Kidney tubule cell (primary cell): ENCODE data around the gene OXT.
"Not testable (repeated sequence)": the region's sequence is repeated elsewhere in the genome, so short reads cannot be mapped to it uniquely, and the experiment has no call there.

Source experiments
- DNase-seq: peaks from one replicate; pipeline ENCODE4 v3.0.0-alpha.2; 2018; ENCODE audit warnings: low spot score

The OXT gene

DNA sequence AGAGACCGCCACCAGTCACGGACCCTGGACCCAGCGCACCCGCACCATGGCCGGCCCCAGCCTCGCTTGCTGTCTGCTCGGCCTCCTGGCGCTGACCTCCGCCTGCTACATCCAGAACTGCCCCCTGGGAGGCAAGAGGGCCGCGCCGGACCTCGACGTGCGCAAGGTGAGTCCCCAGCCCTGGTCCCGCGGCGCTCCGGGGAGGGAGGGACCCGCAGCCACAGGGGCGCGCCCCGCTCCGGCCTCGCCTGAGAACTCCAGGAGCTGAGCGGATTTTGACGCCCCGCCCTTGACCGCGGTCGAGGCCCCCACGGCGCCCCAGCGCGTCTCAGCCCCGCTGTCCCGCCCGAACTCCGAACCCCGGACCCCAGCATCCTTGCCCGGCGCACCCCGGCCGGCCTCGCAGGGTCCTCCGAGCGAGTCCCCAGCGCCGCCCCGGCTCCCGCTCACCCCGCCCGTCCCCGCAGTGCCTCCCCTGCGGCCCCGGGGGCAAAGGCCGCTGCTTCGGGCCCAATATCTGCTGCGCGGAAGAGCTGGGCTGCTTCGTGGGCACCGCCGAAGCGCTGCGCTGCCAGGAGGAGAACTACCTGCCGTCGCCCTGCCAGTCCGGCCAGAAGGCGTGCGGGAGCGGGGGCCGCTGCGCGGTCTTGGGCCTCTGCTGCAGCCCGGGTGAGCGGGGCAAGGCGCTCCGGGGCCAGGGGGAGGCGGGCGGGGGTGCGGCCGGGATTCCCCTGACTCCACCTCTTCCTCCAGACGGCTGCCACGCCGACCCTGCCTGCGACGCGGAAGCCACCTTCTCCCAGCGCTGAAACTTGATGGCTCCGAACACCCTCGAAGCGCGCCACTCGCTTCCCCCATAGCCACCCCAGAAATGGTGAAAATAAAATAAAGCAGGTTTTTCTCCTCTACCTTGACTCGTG is at the start of gene OXT:
Gene OXT (plus strand): TSS at position 11 of the 920 bp plus-strand sequence. CDS start 36 bp downstream, at position 47.
- DNase-seq, result no peak

DNA sequence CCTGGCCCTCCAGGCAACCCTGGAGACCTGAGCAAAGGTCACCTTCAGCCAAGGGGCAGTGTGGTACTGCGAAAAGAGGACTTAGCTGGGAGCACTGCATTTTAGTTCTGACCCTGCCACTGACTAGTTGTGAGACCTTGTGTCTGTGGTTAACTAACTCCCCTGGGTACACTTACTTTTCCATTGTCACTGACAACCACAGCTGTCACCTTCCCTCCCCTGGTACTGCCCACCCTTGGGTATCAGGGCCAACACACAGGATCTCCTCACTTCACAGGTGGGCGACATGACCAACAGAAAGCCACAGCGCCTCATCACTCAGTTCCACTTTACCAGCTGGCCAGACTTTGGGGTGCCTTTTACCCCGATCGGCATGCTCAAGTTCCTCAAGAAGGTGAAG is 49.6 kb upstream of the OXT start:
- DNase-seq, result no peak

DNA sequence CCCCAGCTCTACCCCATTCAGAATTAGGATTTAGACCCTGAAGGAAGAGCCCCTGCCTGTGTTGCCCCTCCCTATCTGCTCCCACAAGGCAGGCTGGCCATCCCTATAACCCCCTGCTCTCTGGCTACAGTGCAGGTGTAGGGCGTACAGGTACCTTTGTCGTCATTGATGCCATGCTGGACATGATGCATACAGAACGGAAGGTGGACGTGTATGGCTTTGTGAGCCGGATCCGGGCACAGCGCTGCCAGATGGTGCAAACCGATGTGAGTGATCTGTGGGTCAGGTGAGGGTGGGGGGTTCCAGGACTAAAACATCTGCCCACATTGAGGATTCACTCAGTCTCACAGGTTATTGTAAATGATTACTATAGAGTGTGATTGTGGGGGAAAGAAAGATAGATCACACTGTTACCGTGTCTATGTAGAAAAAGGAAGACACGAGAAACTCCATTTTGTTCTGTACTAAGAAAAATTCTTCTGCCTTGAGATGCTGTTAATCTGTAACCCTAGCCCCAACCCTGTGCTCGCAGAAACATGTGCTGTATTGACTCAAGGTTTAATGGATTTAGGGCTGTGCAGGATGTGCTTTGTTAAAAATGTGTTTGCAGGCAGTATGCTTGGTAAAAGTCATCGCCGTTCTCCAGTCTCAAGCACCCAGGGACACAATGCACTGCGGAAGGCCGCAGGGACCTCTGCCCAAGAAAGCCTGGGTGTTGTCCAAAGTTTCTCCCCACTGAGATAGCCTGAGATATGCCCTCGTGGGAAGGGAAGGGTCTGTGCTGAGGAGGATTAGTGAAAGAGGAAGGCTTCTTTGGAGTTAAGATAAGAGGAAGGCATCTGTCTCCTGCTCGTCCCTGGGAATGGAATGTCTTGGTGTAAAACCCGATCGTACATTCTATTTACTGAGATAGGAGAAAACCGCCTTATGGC is 48.6 kb upstream of the OXT start:
- not testable (repeated sequence) for DNase-seq

DNA sequence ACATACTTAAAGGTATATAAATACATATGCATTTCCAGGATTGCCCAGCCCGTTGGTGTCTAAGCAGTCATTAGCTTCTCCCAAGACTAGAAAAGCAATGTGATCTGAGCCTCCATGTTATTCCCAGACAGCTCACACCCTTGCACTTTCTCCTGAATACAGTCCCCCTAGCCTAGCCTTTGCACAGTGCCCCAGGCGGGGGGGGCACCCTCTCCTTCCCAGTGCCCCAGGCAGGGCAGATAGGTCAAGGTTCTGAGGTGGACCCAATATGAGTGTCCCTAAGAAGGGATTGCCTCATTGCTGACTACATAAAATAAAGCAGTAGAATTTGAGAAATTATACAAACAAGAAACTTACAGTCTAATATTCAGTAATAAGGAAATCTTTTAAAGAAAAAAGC is 43.4 kb upstream of the OXT start:
- DNase-seq, result no peak

DNA sequence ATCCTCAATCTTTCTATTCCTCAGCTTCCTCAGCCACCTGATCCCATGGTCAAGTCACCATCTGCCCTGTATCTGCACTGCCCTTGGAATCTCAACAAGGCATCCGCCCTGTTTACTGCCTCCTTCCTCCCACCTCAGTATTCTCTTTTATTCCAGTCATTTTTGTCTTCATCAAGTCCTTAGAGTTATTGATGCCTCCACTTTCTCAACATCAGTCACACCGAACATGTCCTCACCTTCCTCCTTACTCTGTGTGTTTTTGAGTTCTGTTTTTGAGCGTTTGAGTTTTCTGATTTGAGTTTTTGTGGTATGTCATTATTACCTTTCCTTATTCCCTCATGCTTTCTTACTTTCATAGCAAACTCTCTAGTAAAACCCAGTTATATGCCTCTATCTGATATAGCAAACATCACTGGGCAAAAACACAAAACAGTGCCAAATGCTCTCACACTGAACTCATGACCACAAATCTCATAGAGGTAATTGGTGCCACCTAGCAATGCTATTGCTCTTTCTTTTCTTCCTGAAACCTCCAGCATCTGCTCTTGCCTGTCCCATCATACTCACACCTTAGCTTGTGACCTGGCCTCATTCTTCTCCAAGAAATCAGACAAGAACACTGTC is 39.8 kb upstream of the OXT start:
- DNase-seq, result no peak

DNA sequence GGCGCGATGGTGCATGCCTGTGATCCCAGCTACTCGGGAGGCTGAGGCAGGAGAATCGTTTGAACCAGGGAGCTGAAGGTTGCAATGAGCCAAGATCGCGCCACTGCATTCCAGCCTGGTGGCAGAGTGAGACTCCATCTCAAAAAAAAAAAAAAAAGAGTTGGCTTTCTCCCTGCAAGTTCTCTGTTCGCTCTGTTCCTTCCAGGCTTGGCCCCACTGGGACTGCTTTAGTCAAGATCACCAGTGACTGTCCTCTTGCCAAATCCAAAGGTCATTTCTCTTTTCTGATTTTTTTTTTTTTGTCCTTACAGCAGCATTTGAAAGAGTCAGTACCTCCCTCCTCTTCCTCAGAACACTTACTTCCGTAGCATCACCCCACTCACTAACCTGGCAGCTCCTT is 38.8 kb upstream of the OXT start:
- no peak for DNase-seq

DNA sequence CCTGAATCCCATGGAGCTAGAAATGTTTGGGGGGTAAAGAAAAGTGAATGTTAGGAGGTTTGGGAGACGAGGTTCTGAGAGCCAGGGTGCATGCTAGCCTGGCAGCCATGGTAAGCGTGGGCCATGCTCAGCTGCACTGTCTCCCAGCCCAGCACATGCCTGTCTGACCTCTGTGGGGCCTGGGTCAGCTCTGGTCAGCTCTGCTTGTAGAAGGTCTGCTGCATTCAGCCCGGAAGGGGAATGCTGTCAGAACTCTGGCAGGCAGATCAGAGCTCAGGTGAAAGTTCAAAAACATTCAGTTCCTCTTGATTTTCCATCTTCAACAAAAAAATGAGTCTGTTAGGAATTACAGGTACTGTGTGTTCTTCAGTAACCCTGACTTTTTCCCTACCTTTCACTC is 33.8 kb upstream of the OXT start:
- DNase-seq, result no peak

DNA sequence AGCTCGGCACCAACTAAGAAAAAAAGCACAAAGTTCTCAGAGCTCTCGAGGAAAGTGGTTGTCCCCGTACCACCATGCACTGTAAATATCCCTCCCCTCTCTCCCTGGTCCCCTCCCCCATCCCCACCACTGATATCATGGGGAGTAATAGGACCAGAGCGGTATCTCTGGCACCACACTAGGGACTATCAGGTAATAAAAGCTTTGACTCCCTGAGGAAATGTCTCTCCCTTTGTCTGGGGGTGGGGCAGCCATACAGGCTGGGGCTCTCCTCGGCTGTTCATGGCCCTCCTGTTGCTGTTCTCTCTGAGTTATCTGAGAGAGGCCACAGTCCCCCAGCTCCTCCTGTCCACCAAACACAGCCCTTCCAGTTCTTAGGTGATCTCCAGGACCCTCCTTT is 33.0 kb upstream of the OXT start:
- DNase-seq, result no peak

DNA sequence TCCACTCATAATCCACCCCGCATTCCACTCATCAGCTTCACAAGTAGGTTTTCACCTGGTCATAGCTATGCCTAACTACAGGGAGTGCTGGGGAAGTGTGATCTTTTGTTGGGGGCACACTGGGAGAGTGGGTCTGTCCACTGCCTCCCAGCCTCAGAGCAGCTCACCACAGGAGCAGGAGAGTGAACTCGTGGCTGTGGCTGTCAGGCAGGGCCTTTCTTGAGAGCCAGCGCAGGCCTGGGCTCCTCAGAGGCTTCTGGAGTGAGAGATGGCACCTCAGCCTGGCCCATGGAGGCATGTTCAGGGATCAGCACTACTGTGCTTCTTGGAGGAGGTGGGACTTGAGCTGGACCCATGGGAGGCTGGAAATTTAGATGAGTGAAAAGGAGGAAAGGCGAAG is 32.0 kb upstream of the OXT start:
- DNase-seq, result no peak

DNA sequence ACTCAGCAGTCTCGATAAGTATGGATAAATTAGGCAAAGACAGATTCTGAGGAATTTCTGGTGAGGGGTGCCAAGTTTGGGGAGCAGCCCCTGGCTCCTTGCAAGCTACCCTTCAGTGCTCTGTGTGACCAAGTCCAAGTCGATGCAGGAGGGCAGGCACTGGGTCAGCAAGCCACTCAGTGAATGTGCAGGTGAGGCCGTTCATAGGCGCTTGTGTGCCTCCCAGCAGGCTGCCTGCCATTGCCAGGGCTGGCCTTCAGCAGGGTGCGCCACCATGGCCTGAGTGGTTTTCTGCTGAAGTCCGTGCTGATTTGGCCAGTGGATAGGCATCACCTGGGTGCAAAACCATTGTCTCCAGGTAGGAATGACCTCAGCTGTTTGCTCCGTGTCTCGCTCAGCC is 31.3 kb upstream of the OXT start:
- no peak for DNase-seq

DNA sequence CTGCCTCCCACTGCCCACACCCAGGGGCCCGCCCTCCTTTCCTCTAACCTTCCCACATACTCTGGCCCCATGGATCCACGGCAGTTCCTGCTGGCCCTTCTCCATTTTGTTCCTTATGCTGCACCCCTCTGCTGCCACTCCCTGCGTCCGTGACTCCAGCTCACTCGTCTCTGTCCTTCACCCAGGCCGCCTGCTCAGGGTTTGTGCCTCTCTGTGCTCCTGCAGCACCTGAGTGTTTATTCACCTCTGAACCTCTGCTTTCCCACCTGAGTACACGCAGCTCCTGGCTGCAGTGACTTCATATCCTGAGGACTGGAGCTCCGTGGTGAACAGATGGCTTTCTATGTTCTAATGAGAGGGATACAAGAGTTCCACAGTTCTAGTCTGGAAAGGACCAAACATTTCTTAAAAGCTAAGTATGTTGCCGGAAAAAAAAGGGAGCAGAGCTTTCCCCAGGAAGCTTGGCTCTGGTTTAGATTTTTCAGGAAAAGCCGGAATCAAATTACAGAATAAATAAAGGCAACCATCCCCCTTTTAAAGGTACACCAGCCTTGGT is 29.5 kb upstream of the OXT start:
- DNase-seq, result peak; percentile 6

DNA sequence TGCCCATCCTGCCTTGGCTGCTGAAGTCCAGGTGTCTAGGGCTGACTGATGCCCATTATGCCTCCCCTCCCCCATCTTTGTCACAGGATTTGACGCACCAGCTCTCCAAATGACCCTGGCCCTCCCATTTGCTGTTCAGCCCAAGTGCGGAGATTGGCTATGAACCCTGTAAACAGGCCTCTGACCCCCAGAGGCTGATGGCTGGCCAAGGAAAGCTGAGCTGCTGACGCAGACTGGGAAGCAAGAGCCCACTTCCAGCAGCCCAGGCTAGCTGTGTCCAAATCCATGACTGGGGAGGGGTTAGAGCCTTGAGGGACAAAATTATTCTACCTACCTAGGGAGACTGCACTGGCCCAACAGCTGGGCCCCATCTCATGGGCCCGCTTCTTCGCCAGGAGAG is 28.8 kb upstream of the OXT start:
- no peak for DNase-seq

DNA sequence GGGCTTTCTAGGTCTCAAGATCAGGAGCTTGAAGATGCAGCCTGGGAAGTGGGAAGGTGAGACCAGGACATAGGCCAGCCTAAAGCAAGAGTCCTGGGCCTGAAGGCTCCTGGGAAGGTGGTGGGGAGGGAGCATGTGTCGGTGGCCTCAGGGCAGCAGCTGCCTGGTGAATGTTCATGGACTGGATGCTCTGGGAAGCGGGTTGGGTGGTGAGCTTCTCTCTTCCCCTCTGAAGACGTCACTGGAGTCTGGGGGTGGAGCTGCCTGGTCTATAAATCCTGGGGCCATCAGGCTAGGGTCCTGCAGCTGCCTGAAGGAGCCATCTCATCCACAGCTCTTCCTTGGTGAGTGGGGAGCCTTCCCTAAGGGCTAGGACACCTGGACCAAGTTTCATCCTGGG is 28.1 kb upstream of the OXT start, which contains the start of gene GNRH2:
Gene GNRH2 (plus strand): TSS at position 301 of the 400 bp plus-strand sequence. CDS start 793 bp downstream, outside the sequence.
- DNase-seq, result no peak

DNA sequence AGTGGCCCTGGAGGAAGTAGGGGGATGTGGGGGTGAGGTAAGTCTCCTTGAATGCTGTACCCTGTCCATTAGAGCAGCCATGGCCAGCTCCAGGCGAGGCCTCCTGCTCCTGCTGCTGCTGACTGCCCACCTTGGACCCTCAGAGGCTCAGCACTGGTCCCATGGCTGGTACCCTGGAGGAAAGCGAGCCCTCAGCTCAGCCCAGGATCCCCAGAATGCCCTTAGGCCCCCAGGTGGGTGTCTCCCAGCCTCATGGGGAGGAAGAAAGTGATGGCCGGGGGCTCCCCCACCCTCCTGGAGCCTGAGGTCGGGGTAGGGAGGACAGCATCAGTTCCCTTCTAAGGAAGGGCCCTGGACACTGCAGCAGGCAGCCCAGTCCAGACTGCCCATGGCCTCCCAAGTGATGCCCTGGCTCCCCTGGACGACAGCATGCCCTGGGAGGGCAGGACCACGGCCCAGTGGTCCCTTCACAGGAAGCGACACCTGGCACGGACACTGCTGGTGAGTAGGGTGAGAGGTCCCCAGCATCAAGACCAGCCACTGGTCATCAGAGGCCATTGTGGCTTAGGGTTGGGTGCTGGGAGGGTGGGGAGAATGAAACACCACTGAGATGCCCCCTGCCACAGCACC is 27.0 kb upstream of the OXT start:
- DNase-seq, result no peak

DNA sequence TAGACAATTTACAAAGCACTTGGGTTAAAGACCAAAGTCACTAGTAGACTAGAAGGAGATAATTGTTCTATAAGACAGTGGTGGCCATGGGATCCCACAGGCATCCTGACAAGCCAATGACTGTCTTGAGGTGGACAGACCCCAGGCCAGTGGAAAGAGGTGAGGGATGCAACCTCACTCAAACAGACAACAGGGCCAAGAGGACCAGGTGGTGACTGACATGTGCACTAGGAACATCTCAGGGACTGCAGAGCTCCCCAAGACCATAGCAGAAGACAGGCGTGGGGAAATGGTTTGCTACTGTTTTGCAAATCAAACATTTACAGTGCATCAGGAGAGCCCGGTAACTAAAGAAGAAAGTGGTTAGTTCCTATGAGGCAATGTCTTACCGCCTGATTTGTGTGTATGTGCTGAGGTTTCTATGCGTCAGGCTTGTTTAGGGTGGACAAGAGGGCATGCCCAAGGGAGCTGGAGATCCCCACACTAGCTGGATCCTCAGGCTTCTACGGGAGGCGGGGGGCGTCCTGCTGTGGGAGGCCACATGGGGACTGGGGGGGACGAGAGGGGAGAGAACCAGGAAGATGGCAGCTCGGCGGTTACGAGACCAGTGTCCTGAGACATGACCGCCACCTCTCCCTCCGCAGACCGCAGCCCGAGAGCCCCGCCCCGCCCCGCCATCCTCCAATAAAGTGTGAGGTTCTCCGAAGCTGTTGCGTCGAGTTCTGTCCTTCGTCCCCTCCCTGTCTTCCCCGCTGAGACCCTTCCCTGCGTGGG is 26.2 kb upstream of the OXT start:
- peak; percentile 73 for DNase-seq

DNA sequence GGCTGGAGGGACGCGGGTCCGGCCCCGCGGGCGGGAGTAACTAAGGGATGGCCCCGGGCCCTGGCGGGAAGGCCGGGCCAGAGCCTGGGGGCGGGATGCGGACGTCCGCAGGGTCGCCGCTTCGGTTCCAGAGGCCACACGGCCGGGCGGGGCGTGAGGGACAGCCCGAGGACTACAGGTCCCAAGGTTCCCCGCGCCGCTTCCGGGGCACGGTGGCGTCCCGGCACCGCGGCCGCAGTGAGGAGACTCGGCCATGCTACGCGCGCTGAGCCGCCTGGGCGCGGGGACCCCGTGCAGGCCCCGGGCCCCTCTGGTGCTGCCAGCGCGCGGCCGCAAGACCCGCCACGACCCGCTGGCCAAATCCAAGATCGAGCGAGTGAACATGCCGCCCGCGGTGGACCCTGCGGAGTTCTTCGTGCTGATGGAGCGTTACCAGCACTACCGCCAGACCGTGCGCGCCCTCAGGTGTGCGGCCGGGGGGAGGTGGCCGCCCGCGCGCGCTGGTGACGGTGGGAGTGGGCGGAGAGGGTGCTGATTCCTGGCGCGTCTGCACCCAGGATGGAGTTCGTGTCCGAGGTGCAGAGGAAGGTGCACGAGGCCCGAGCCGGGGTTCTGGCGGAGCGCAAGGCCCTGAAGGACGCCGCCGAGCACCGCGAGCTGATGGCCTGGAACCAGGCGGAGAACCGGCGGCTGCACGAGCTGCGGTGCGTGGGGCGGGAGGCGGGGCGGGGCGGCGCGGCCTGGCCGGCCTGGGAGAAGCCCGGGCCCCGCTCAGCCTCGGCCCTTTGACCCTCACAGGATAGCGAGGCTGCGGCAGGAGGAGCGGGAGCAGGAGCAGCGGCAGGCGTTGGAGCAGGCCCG is 25.4 kb upstream of the OXT start, which contains the start of gene MRPS26:
Gene MRPS26 (plus strand): TSS at position 237 of the 861 bp plus-strand sequence. CDS start 17 bp downstream, at position 254.
- DNase-seq, result peak; percentile 90

DNA sequence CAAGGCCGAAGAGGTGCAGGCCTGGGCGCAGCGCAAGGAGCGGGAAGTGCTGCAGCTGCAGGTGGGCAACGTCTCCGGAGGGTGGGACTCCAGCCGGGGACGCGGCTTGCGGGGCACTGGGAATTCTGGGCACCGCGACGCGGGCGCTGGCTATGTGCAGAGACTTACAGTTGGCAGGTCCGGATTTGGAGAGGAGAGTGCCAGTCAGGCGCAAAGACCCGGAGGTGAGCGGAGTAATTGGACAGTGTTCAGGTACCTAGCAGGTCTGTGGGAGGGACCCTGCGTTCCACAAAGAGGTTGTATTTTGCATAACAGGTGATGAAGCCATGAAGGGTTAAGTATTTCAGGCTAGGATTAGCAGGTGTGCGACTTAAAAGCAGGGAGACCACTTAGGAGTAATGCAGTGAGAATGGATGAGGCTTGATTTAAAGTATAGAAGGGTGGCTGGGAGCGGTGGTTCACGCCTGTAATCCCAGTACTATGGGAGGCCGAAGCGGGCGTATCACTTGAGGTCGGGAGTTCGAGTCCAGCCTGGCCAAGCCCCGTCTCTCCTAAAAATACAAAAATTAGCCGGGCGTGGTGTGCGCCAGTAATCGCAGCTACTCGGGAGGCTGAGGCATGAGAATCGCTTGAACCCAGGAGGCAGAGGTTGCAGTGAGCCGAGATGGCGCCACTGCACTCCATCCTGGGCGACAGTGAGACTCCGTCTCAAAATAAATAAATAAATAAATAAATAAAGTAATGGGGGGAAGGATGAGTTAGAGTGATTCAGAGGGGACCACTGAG is 24.6 kb upstream of the OXT start:
- peak; percentile 69 for DNase-seq

DNA sequence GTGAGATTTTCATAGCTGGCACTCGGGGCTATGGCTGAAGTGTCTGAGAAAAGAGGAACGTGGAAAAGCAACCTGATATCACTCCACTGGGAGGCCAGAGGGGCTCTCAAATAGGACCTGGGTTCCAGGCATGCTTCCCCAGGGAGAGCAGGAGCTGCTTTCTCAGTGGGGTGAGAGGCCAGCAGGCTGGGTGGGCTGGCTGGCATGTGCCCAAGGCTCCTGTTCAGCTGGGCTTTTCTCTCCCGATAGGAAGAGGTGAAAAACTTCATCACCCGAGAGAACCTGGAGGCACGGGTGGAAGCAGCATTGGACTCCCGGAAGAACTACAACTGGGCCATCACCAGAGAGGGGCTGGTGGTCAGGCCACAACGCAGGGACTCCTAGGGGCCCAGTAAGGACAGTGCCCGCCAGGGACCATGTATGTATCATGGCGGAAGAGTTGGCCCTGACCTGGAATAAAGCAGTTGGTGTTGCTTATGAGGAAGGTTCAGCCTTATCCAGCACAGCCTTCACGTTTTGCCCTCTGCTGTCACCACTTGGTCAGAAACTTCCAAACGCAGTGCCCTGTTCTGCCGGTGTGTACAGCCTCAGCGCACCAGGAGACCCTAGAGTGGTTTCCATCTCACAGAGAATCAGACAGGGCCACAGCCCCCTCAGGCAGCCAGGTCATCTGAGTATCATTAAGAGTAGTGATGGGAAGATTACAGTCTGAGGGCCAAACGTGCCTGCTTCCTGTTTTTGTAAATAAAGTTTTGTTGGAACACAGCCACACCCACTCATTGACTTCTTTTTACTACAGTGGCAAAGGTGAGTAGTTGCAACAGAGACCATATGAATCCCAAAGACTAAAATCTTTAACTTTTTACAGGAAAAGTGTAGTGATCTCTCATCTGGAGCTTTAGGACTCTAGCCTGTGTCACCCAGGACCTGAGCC is 23.7 kb upstream of the OXT start:
- DNase-seq, result no peak
